ENCODE data around the gene FOSB.

FOSB gene

GRCh38 chr19:45485305-45486077 lies 17.7 kb downstream of the FOSB start:
- DNase-seq (ENCODE audit: low spot score): peak; percentile 96

GRCh38 chr19:45488708-45489107 lies 20.9 kb downstream of the FOSB start:
- DNase-seq (ENCODE audit: low spot score): no peak

- DNase-seq (ENCODE audit: low spot score): no peak
Observed at GRCh38 chr19:45489216-45489855, 21.5 kb downstream of the FOSB start.

GRCh38 chr19:45492137-45492626 lies 24.4 kb downstream of the FOSB start:
- DNase-seq (ENCODE audit: low spot score): no peak

- DNase-seq (ENCODE audit: low spot score): peak; percentile 23
Observed at GRCh38 chr19:45492627-45493470, 25.1 kb downstream of the FOSB start.

GRCh38 chr19:45494261-45494916 lies 26.6 kb downstream of the FOSB start:
- no peak for DNase-seq (ENCODE audit: low spot score)

GRCh38 chr19:45495178-45495577 lies 27.4 kb downstream of the FOSB start:
- DNase-seq (ENCODE audit: low spot score): no peak

GRCh38 chr19:45496349-45496953 lies 28.7 kb downstream of the FOSB start:
- no peak for DNase-seq (ENCODE audit: low spot score)

GRCh38 chr19:45497791-45498190 lies 30.0 kb downstream of the FOSB start:
- no peak for DNase-seq (ENCODE audit: low spot score)

- no peak for DNase-seq (ENCODE audit: low spot score)
Observed at GRCh38 chr19:45498411-45499195, 30.8 kb downstream of the FOSB start, which contains the start of gene PPM1N. Gene PPM1N, plus strand, starts transcription at chr19:45498443. Its CDS starts 30 bp downstream, at chr19:45498473.

- peak; percentile 55 for DNase-seq (ENCODE audit: low spot score)
Observed at GRCh38 chr19:45499196-45500180, 31.7 kb downstream of the FOSB start.

- DNase-seq (ENCODE audit: low spot score): no peak
Observed at GRCh38 chr19:45500918-45501729, 33.3 kb downstream of the FOSB start.

GRCh38 chr19:45501730-45502014 lies 33.9 kb downstream of the FOSB start:
- DNase-seq (ENCODE audit: low spot score): no peak

GRCh38 chr19:45502111-45502510 lies 34.3 kb downstream of the FOSB start:
- DNase-seq (ENCODE audit: low spot score): no peak

GRCh38 chr19:45503909-45504308 lies 36.1 kb downstream of the FOSB start:
- DNase-seq (ENCODE audit: low spot score): no peak

- no peak for DNase-seq (ENCODE audit: low spot score)
Observed at GRCh38 chr19:45505151-45505995, 37.6 kb downstream of the FOSB start.

GRCh38 chr19:45505996-45506245 lies 38.1 kb downstream of the FOSB start:
- DNase-seq (ENCODE audit: low spot score): no peak
